Measurements from ENCODE around the gene GAGE2A.
"Not testable (repeated sequence)": the region's sequence is repeated elsewhere in the genome, so short reads cannot be mapped to it uniquely, and the experiment has no call there.

DNA sequence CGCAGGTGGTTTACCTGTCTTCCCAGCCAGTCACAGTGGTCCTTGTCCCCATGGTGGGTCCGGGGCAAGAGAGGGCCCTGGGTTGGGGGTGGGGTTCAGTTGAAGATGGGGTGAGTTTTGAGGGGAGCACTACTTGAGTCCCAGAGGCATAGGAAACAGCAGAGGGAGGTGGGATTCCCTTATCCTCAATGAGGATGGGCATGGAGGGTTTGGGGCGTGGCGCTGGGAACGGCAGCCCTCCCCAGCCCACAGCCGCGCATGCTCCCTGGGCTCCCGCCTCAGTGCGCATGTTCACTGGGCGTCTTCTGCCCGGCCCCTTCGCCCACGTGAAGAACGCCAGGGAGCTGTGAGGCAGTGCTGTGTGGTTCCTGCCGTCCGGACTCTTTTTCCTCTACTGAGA lies 19.2 kb upstream of the GAGE2A start, which contains the start of gene GAGE12G:
- TF ChIP-seq POLR2A (IDR thresholded peaks at IDR 0.05), result not testable (repeated sequence)
- TF ChIP-seq, protein P1, sequence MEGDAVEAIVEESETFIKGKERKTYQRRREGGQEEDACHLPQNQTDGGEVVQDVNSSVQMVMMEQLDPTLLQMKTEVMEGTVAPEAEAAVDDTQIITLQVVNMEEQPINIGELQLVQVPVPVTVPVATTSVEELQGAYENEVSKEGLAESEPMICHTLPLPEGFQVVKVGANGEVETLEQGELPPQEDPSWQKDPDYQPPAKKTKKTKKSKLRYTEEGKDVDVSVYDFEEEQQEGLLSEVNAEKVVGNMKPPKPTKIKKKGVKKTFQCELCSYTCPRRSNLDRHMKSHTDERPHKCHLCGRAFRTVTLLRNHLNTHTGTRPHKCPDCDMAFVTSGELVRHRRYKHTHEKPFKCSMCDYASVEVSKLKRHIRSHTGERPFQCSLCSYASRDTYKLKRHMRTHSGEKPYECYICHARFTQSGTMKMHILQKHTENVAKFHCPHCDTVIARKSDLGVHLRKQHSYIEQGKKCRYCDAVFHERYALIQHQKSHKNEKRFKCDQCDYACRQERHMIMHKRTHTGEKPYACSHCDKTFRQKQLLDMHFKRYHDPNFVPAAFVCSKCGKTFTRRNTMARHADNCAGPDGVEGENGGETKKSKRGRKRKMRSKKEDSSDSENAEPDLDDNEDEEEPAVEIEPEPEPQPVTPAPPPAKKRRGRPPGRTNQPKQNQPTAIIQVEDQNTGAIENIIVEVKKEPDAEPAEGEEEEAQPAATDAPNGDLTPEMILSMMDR (IDR thresholded peaks at IDR 0.05), result not testable (repeated sequence)

All from vagina (tissue), 2 donors.